ENCODE measurements around the gene FFAR4. TPM values are rescaled to one million over a fixed set of nuclear protein-coding genes. Genes with fewer than 3 reads are reported as not detected.

Gene FFAR4
- total RNA-seq, 1 donor from 2014 or later: 0.04 TPM

- Histone ChIP-seq H2AFZ (replicated peaks) (peak overlapping the region; percentile 68), H3K4me3 (no peak overlapping the region), H3K79me2 (ENCODE audit: low read depth) (no peaks in the 10 kb centered on the region), H3K9me3 (ENCODE audit: low read depth) (no peaks in the 10 kb centered on the region), H4K20me1 (ENCODE audit: low read depth) (no peaks in the 10 kb centered on the region), H3K9ac (no peak overlapping the region), H3K27me3 (no peaks in the 10 kb centered on the region), H3K36me3 (no peaks in the 10 kb centered on the region), H3K4me2 (no peak overlapping the region), H3K27ac (no peak overlapping the region), H3F3A (ENCODE audit: low read depth) (peaks cover 4% of the 10 kb centered on the region), H3K4me1 (peaks cover 4% of the 10 kb centered on the region)
- no peak for DNase-seq (ENCODE audit: low spot score)
- H3K4me1 Mint-ChIP-seq: peaks cover 12% of the 10 kb centered on the region
- H3K27me3 Mint-ChIP-seq (ENCODE audit: insufficient read depth, low read depth): peaks cover 3% of the 10 kb centered on the region
- peak overlapping the region; percentile 78 for H3K27ac Mint-ChIP-seq
- no peak for TF ChIP-seq CTCF (IDR thresholded peaks at IDR 0.05)
- TF ChIP-seq EZH2phosphoT487 (IDR thresholded peaks at IDR 0.05): no peak
- no peak for TF ChIP-seq EZH2 (IDR thresholded peaks at IDR 0.05)
- no peaks in the 10 kb centered on the region for H3K36me3 Mint-ChIP-seq
- H3K4me3 Mint-ChIP-seq: no peak overlapping the region
- H3K9me3 Mint-ChIP-seq: no peaks in the 10 kb centered on the region
Measured at GRCh38 chr10:93553482-93554315, 12.8 kb upstream of the FFAR4 start.

- Mint-ChIP-seq H3K27me3 (ENCODE audit: insufficient read depth, low read depth) (peaks cover 3% of the 10 kb centered on the region), H3K27ac (peak overlapping the region; percentile 78), H3K9me3 (peaks cover under 1% of the 10 kb centered on the region), H3K4me3 (no peak overlapping the region), H3K36me3 (no peaks in the 10 kb centered on the region), H3K4me1 (peaks cover 12% of the 10 kb centered on the region)
- Histone ChIP-seq H2AFZ (replicated peaks) (no peak overlapping the region), H3K4me2 (no peak overlapping the region), H3K79me2 (ENCODE audit: low read depth) (no peaks in the 10 kb centered on the region), H4K20me1 (ENCODE audit: low read depth) (no peaks in the 10 kb centered on the region), H3K9me3 (ENCODE audit: low read depth) (no peaks in the 10 kb centered on the region), H3K4me1 (peaks cover 4% of the 10 kb centered on the region), H3K4me3 (no peak overlapping the region), H3F3A (ENCODE audit: low read depth) (peaks cover 4% of the 10 kb centered on the region), H3K27me3 (no peaks in the 10 kb centered on the region), H3K36me3 (no peaks in the 10 kb centered on the region), H3K27ac (no peak overlapping the region), H3K9ac (no peak overlapping the region)
- TF ChIP-seq CTCF (IDR thresholded peaks at IDR 0.05) (no peak), EZH2 (IDR thresholded peaks at IDR 0.05) (no peak), EZH2phosphoT487 (IDR thresholded peaks at IDR 0.05) (no peak)
- DNase-seq (ENCODE audit: low spot score): no peak
Measured at GRCh38 chr10:93554316-93554663, 12.2 kb upstream of the FFAR4 start.

GRCh38 chr10:93554760-93555432, 11.6 kb upstream of the FFAR4 start:
- Mint-ChIP-seq H3K27ac (no peak overlapping the region), H3K9me3 (peaks cover 6% of the 10 kb centered on the region), H3K4me1 (peaks cover 12% of the 10 kb centered on the region), H3K36me3 (peaks cover 3% of the 10 kb centered on the region), H3K4me3 (peak overlapping the region; percentile 36), H3K27me3 (ENCODE audit: insufficient read depth, low read depth) (peaks cover 3% of the 10 kb centered on the region)
- no peak overlapping the region for H3K9ac ChIP-seq
- H3K4me1 ChIP-seq: peaks cover 4% of the 10 kb centered on the region
- no peak overlapping the region for H3K4me2 ChIP-seq
- H3K27me3 ChIP-seq: no peaks in the 10 kb centered on the region
- DNase-seq (ENCODE audit: low spot score): peak; percentile 90
- no peak for TF ChIP-seq EZH2 (IDR thresholded peaks at IDR 0.05)
- TF ChIP-seq CTCF (IDR thresholded peaks at IDR 0.05): peak; percentile 83
- TF ChIP-seq EZH2phosphoT487 (IDR thresholded peaks at IDR 0.05): no peak
- H2AFZ ChIP-seq (replicated peaks): peak overlapping the region; percentile 99
- no peaks in the 10 kb centered on the region for H4K20me1 ChIP-seq (ENCODE audit: low read depth)
- H3K27ac ChIP-seq: no peak overlapping the region
- peaks cover 4% of the 10 kb centered on the region for H3F3A ChIP-seq (ENCODE audit: low read depth)
- H3K4me3 ChIP-seq: no peak overlapping the region
- no peaks in the 10 kb centered on the region for H3K9me3 ChIP-seq (ENCODE audit: low read depth)
- H3K79me2 ChIP-seq (ENCODE audit: low read depth): no peaks in the 10 kb centered on the region
- no peaks in the 10 kb centered on the region for H3K36me3 ChIP-seq
